IMR-90 (cell line): ENCODE measurements around the gene ANO1. TPM values are rescaled to one million over a fixed set of nuclear protein-coding genes. Genes with fewer than 3 reads are reported as not detected.

ENCODE experiments used
- ATAC-seq: fragments of 200-7000 bp; cut with Tn5 transposase; 2 replicates; pipeline ENCODE4 v1.9.1; 2020; ENCODE audit warnings: low read depth, mild to moderate bottlenecking, moderate library complexity
- BruUV-seq: library from RNA; stranded (reverse); fragments of 400-500 nt; replicated peaks from 2 replicates; lab custom pipeline; 2021; lab: Mats Ljungman, UMichigan
- CTCF ChIA-PET: fragments of 300-600 bp; formaldehyde crosslinking; extraction: SDS; loops from one replicate; lab custom pipeline; 2021; ENCODE audit warnings: antibody characterized with exemption; lab: Yijun Ruan, JAX
- POLR2A ChIA-PET: fragments of 300-600 bp; sonication (Branson Sonifier 250); formaldehyde crosslinking; loops from one replicate; lab custom pipeline; 2022; ENCODE audit warnings: antibody characterized with exemption; ENCODE audit not compliant: unreplicated experiment; lab: Charles Lee
- DNase-seq: peaks from one replicate; pipeline ENCODE4 v3.0.0; 2013
- H2AFZ ChIP-seq: replicated peaks from 2 replicates; pipeline ENCODE3; 2013; ENCODE audit warnings: low read length, mild to moderate bottlenecking; ENCODE audit not compliant: poor library complexity
- H2AK5ac ChIP-seq: 2 replicates; pipeline ENCODE4 v1.6.1; 2013; ENCODE audit warnings: low read depth, low read length, inconsistent platforms
- H2AK9ac ChIP-seq: replicated peaks from 2 replicates; pipeline ENCODE3; 2013; ENCODE audit warnings: mild to moderate bottlenecking, low read depth, low read length, moderate library complexity; ENCODE audit not compliant: poor library complexity
- H2BK120ac ChIP-seq: 2 replicates; pipeline ENCODE4 v1.6.1; 2013; ENCODE audit warnings: low read depth, low read length, inconsistent platforms
- H2BK15ac ChIP-seq: 3 replicates; pipeline ENCODE4 v1.6.1; 2013; ENCODE audit warnings: low read depth, low read length, inconsistent platforms
- H2BK20ac ChIP-seq: 2 replicates; pipeline ENCODE4 v1.6.1; 2013; ENCODE audit warnings: low read depth, mild to moderate bottlenecking, inconsistent platforms, low read length, moderate library complexity
- H2BK5ac ChIP-seq: 2 replicates; pipeline ENCODE4 v1.6.1; 2013; ENCODE audit warnings: mild to moderate bottlenecking, low read depth, low read length, inconsistent platforms; ENCODE audit not compliant: poor library complexity, severe bottlenecking
- H3K14ac ChIP-seq: replicated peaks from 2 replicates; pipeline ENCODE4 v1.6.1; 2013; ENCODE audit warnings: low read depth, low read length, inconsistent platforms
- H3K18ac ChIP-seq: 2 replicates; pipeline ENCODE4 v1.6.1; 2013; ENCODE audit warnings: low read depth, low read length, control low read depth
- H3K23ac ChIP-seq: 2 replicates; pipeline ENCODE4 v1.6.1; 2013; ENCODE audit warnings: low read depth, low read length, inconsistent platforms
- H3K27ac ChIP-seq: 2 replicates; pipeline ENCODE4 v1.5.1; 2013; ENCODE audit warnings: mild to moderate bottlenecking, control low read depth, low read length; ENCODE audit not compliant: insufficient read depth
- H3K27me3 ChIP-seq: 2 replicates; pipeline ENCODE4 v1.6.1; 2013; ENCODE audit warnings: low read length; ENCODE audit not compliant: control insufficient read depth, insufficient read depth
- H3K36me3 ChIP-seq: 2 replicates; pipeline ENCODE4 v1.6.1; 2013; ENCODE audit warnings: low read length, mixed read lengths; ENCODE audit not compliant: control insufficient read depth, insufficient read depth
- H3K4ac ChIP-seq: 2 replicates; pipeline ENCODE4 v1.6.1; 2013; ENCODE audit warnings: low read depth, low read length, inconsistent platforms
- H3K4me1 ChIP-seq: 2 replicates; pipeline ENCODE4 v1.6.1; 2013; ENCODE audit warnings: low read length, mixed read lengths; ENCODE audit not compliant: control insufficient read depth, insufficient read depth
- H3K4me2 ChIP-seq: 2 replicates; pipeline ENCODE4 v1.6.1; 2013; ENCODE audit warnings: low read depth, mild to moderate bottlenecking, control low read depth, low read length, moderate library complexity
- H3K4me3 ChIP-seq: 2 replicates; pipeline ENCODE4 v1.5.1; 2013; ENCODE audit warnings: low read depth, mild to moderate bottlenecking, control low read depth, low read length, moderate library complexity; ENCODE audit not compliant: insufficient read depth
- H3K56ac ChIP-seq: 2 replicates; pipeline ENCODE4 v1.6.1; 2013; ENCODE audit warnings: low read length, inconsistent platforms; ENCODE audit not compliant: insufficient read depth; ENCODE audit errors: extremely low read depth
- H3K79me1 ChIP-seq, 2 experiments: 2 replicates each; pipeline ENCODE4 v1.6.1; 2013; ENCODE audit warnings: low read length in 2 of 2, inconsistent platforms in 1 of 2, low read depth in 1 of 2
- H3K9ac ChIP-seq: 2 replicates; pipeline ENCODE4 v1.6.1; 2013; ENCODE audit warnings: low read depth, low read length, control low read depth
- H3K9me1 ChIP-seq: 2 replicates; pipeline ENCODE4 v1.6.1; 2013; ENCODE audit warnings: low read length, inconsistent platforms; ENCODE audit not compliant: insufficient read depth
- H3K9me3 ChIP-seq: 2 replicates; pipeline ENCODE4 v1.6.1; 2013; ENCODE audit warnings: low read length; ENCODE audit not compliant: control insufficient read depth, insufficient read depth
- H4K20me1 ChIP-seq: 2 replicates; pipeline ENCODE4 v1.6.1; 2013; ENCODE audit warnings: low read length, inconsistent platforms; ENCODE audit not compliant: insufficient read depth
- H4K5ac ChIP-seq: 2 replicates; pipeline ENCODE4 v1.6.1; 2013; ENCODE audit warnings: mild to moderate bottlenecking, low read depth, low read length, control low read depth
- H4K8ac ChIP-seq, 2 experiments: 2 replicates each; pipeline ENCODE4 v1.6.1; 2013; ENCODE audit warnings: low read depth in 2 of 2, low read length in 2 of 2, control low read depth in 1 of 2, inconsistent platforms in 1 of 2
- H4K91ac ChIP-seq: 2 replicates; pipeline ENCODE4 v1.6.1; 2013; ENCODE audit warnings: low read depth, low read length, inconsistent platforms; ENCODE audit not compliant: insufficient read depth
- BHLHE40 ChIP-seq: fragments of 150-350 bp; IDR thresholded peaks from 2 replicates; pipeline ENCODE4 v1.6.1; 2016; ENCODE audit warnings: mild to moderate bottlenecking, low read depth, low read length
- CEBPB ChIP-seq: IDR thresholded peaks from 2 replicates; pipeline ENCODE4 v1.6.1; 2012; ENCODE audit warnings: low read depth, low read length, improper control_type of control experiment
- CTCF ChIP-seq: conservative IDR thresholded peaks from 2 replicates; pipeline ENCODE4 v1.5.1; 2012; ENCODE audit warnings: mild to moderate bottlenecking, low read depth, low read length, improper control_type of control experiment
- FOS ChIP-seq: fragments of 150-350 bp; IDR thresholded peaks from 2 replicates; pipeline ENCODE4 v1.6.1; 2016; ENCODE audit warnings: low read depth, low read length
- MAFK ChIP-seq: IDR thresholded peaks from 2 replicates; pipeline ENCODE4 v1.6.1; 2012; ENCODE audit warnings: low read depth, low read length, improper control_type of control experiment
- MXI1 ChIP-seq: IDR thresholded peaks from 2 replicates; pipeline ENCODE4 v1.6.1; 2012; ENCODE audit warnings: low read depth, mild to moderate bottlenecking, low read length, moderate library complexity, borderline replicate concordance
- NFE2L2 ChIP-seq: fragments of 150-350 bp; IDR thresholded peaks from 2 replicates; pipeline ENCODE4 v1.6.1; 2016; ENCODE audit warnings: low read depth, mild to moderate bottlenecking, low read length
- POLR2A ChIP-seq: IDR thresholded peaks from 2 replicates; pipeline ENCODE4 v1.6.1; 2012; ENCODE audit warnings: mild to moderate bottlenecking, low read depth, low read length
- RCOR1 ChIP-seq: IDR thresholded peaks from 2 replicates; pipeline ENCODE4 v1.6.1; 2012; ENCODE audit warnings: mild to moderate bottlenecking, low read length, improper control_type of control experiment; ENCODE audit not compliant: insufficient replicate concordance
- WGBS, 2 experiments: methylation state at CpG; one replicate each; pipeline versions ENCODE4 v1.1.5 to v1.1.7; 2013; ENCODE audit warnings: missing lambda C conversion rate in 2 of 2; ENCODE audit not compliant: insufficient read length in 1 of 2; ENCODE audit errors: extremely low coverage in 2 of 2; 5-methylcytosine and 5-hydroxymethylcytosine counted together
- dilution Hi-C: fragments of 300-500 bp; cut with HindIII; formaldehyde crosslinking; loops from one replicate; pipeline ENCODE4 v1.14.3; 2018; ENCODE audit warnings: low sequenced_read_pairs; ENCODE audit not compliant: unreplicated experiment
- in situ Hi-C: fragments of 300-500 bp; cut with MboI; formaldehyde crosslinking; loops from 3 replicates; pipeline ENCODE4 v1.14.3; 2019; ENCODE audit warnings: low sequenced_read_pairs, inconsistent platforms, mixed read lengths
- intact Hi-C: fragments of 100-400 bp; cut with micrococcal nuclease; formaldehyde crosslinking; loops from 2 replicates; pipeline ENCODE4 v1.10.0; 2022
- polyA plus RNA-seq, 3 experiments: library from polyadenylated mRNA; depleted of rRNA; stranded (reverse); fragments of >200 nt; gene quantifications; 2 replicates each; pipeline ENCODE4 v1.2.3, GENCODE V29; 2012; ENCODE audit warnings: low replicate concordance in 1 of 3
- total RNA-seq: library from RNA; depleted of rRNA; stranded (reverse); fragments of >200 nt; gene quantifications from 2 replicates; pipeline ENCODE4 v1.2.3, GENCODE V29; 2012

ANO1 gene
- total and polyA plus RNA-seq, 2 of the 4 experiments (the other 2 are of a cell fraction): 4.1 to 10.7 TPM

- peak overlapping the region; percentile 16; the same call in 1 of the 2 replicates for H3K4ac ChIP-seq
- H2AK9ac ChIP-seq: peak overlapping the region; percentile 57
- ChIA-PET CTCF (no interaction called here), POLR2A (no interaction called here)
- DNase-seq (peak; percentile 84), ATAC-seq (peak; percentile 63)
- H3K4me1 ChIP-seq: peaks cover 18% of the 10 kb centered on the region
- H3K36me3 ChIP-seq: no peaks in the 10 kb centered on the region
- no peaks in the 10 kb centered on the region for H3K9me3 ChIP-seq
- no peak overlapping the region for H3K18ac ChIP-seq
- H4K5ac ChIP-seq: no peak overlapping the region
- intact Hi-C loops: no loop called here
- no peak overlapping the region for H3K27ac ChIP-seq
- no peak overlapping the region for H3K4me3 ChIP-seq
- H3K14ac ChIP-seq: no peak overlapping the region
- TF ChIP-seq NFE2L2 (no peak), CEBPB (0 out of 2 replicates have a peak, but pooled peaks have one; percentile 15), MAFK (peak; percentile 40; the same call in 1 of the 2 replicates), RCOR1 (no peak), MXI1 (0 out of 2 replicates have a peak, but pooled peaks have one; percentile 25), BHLHE40 (peak; percentile 82), CTCF (no peak), POLR2A (no peak), FOS (no peak)
- no peaks in the 10 kb centered on the region for H3K79me1 ChIP-seq
- in situ Hi-C loops: no loop called here
- no TSS peak for BruUV-seq
- H3K9ac ChIP-seq: no peak overlapping the region
- no peak overlapping the region for H4K91ac ChIP-seq
- no peaks in the 10 kb centered on the region for H4K20me1 ChIP-seq
- no peak overlapping the region for H2AFZ ChIP-seq
- dilution Hi-C loops: no loop called here
- H2BK15ac ChIP-seq: no peak overlapping the region
- 15% methylated on average over 2 of the region's 11 CpGs; no CpG with 5 or more reads in 1 of the 2 experiments for WGBS, 2 experiments
- 0 out of 2 replicates have a peak overlapping the region, but pooled peaks have one; percentile 54 for H2AK5ac ChIP-seq
- H2BK5ac ChIP-seq: no peak overlapping the region
- no peak overlapping the region for H3K23ac ChIP-seq
- H2BK20ac ChIP-seq: peak overlapping the region; percentile 26
- H3K27me3 ChIP-seq: no peaks in the 10 kb centered on the region
- peak overlapping the region; percentile 11; the same call in 1 of the 2 replicates for H3K56ac ChIP-seq
- H4K8ac ChIP-seq: no peak overlapping the region
- 0 out of 2 replicates have a peak overlapping the region, but pooled peaks have one; percentile 27 for H2BK120ac ChIP-seq
- peaks cover 12% of the 10 kb centered on the region for H3K9me1 ChIP-seq
- no peak overlapping the region for H3K4me2 ChIP-seq
Measured at GRCh38 chr11:70108250-70108649, 30.1 kb downstream of the ANO1 start.
